Activated naive CD4-positive, alpha-beta T cell treated with anti-CD3 and anti-CD28 coated beads, Interleukin-2, amount 50 U/mL, for 16 hours (primary cell): ENCODE results near the gene SLC35F1.
"Not testable (repeated sequence)": the region's sequence is repeated elsewhere in the genome, so short reads cannot be mapped to it uniquely, and the experiment has no call there.

Experiments used
- DNase-seq: peaks from one replicate; pipeline ENCODE4 v3.0.0-alpha.2; 2020

SLC35F1 gene

GRCh38 chr6:117906958-117907600 lies at the start of gene SLC35F1:
SLC35F1 (plus strand) TSS chr6:117907264.
- DNase-seq: peak; percentile 35

- DNase-seq: not testable (repeated sequence)
Measured at GRCh38 chr6:117858601-117859000, 48.5 kb upstream of the SLC35F1 start.

- DNase-seq: no peak
Measured at GRCh38 chr6:117861545-117861944, 45.5 kb upstream of the SLC35F1 start.

- no peak for DNase-seq
Measured at GRCh38 chr6:117866561-117866960, 40.5 kb upstream of the SLC35F1 start.

- no peak for DNase-seq
Measured at GRCh38 chr6:117870486-117871242, 36.4 kb upstream of the SLC35F1 start.

- DNase-seq: no peak
Measured at GRCh38 chr6:117880824-117881223, 26.2 kb upstream of the SLC35F1 start.

- DNase-seq: no peak
Measured at GRCh38 chr6:117890172-117890571, 16.9 kb upstream of the SLC35F1 start.

GRCh38 chr6:117906507-117906957 lies 532 bp upstream of the SLC35F1 start:
- DNase-seq: no peak

- peak; percentile 10 for DNase-seq
Measured at GRCh38 chr6:117907601-117908245, 659 bp downstream of the SLC35F1 start.

- DNase-seq: peak; percentile 10
Measured at GRCh38 chr6:117908246-117909068, 1.4 kb downstream of the SLC35F1 start.

GRCh38 chr6:117909638-117910037 lies 2.6 kb downstream of the SLC35F1 start:
- no peak for DNase-seq

- no peak for DNase-seq
Measured at GRCh38 chr6:117910549-117910948, 3.5 kb downstream of the SLC35F1 start.

- DNase-seq: no peak
Measured at GRCh38 chr6:117911150-117911549, 4.1 kb downstream of the SLC35F1 start.

GRCh38 chr6:117911660-117912059 lies 4.6 kb downstream of the SLC35F1 start:
- DNase-seq: no peak

- DNase-seq: no peak
Measured at GRCh38 chr6:117915846-117916245, 8.8 kb downstream of the SLC35F1 start.

- no peak for DNase-seq
Measured at GRCh38 chr6:117916483-117916882, 9.4 kb downstream of the SLC35F1 start.

- DNase-seq: no peak
Measured at GRCh38 chr6:117917176-117917575, 10.1 kb downstream of the SLC35F1 start.

GRCh38 chr6:117918454-117918853 lies 11.4 kb downstream of the SLC35F1 start:
- no peak for DNase-seq

- no peak for DNase-seq
Measured at GRCh38 chr6:117919275-117919674, 12.2 kb downstream of the SLC35F1 start.

GRCh38 chr6:117919775-117920729 lies 13.0 kb downstream of the SLC35F1 start:
- no peak for DNase-seq

- no peak for DNase-seq
Measured at GRCh38 chr6:117924690-117925089, 17.6 kb downstream of the SLC35F1 start.

GRCh38 chr6:117927866-117928265 lies 20.8 kb downstream of the SLC35F1 start:
- DNase-seq: no peak
